OCI-LY1 (cell line): Measurements from ENCODE around the gene FZR1.

Experiments used
- CTCF ChIP-seq: fragments of 200-600 bp; sonication (generic), shearing (Covaris generic); IDR thresholded peaks from 2 replicates; pipeline ENCODE4 v1.5.1; 2017; ENCODE audit warnings: mild to moderate bottlenecking, antibody characterized with exemption, low read length, moderate library complexity, mixed read lengths
- EZH2 ChIP-seq: fragments of 200-600 bp; sonication (generic), shearing (Covaris generic); IDR thresholded peaks from 2 replicates; pipeline ENCODE4 v1.8.0; 2017; ENCODE audit warnings: borderline replicate concordance, mixed run types, mild to moderate bottlenecking, antibody characterized with exemption, low read length, moderate library complexity, mixed read lengths

- TF ChIP-seq CTCF, result no peak
- no peak for TF ChIP-seq EZH2
Observed at GRCh38 chr19:3511506-3512251, 5.6 kb downstream of the FZR1 start.
